ENCODE measurements around the gene ATG13.

DNA sequence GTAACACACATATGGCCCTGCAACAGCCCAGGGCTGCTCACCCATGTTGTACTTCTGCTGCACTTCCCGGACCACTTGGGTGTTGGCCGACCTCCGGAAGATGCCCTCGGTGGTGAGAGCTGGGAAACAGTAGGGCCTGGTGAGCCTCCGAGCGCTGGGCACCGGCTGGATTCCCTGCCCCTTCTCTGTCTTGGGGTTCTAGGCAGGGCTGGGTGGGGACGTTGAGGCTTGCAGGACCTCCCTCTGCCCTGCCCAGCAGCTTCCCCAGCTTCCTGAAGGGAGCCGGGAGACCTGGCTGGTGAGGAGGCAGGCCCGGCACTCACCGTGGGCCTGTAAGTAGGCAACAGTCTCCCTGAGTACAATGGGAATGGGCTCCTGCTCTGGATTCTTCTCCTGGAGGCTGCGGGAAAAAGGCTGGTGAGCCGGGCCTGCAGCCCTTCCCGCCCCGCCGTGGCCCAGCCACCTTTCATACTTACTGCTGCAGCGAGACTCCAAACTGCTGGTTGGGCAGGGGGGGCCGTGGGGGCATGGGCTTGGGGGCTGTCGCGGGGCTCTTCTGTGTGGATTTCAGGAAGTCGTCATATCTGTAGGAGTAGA is 62.9 kb downstream of the ATG13 start:
- TF ChIP-seq, protein P1, sequence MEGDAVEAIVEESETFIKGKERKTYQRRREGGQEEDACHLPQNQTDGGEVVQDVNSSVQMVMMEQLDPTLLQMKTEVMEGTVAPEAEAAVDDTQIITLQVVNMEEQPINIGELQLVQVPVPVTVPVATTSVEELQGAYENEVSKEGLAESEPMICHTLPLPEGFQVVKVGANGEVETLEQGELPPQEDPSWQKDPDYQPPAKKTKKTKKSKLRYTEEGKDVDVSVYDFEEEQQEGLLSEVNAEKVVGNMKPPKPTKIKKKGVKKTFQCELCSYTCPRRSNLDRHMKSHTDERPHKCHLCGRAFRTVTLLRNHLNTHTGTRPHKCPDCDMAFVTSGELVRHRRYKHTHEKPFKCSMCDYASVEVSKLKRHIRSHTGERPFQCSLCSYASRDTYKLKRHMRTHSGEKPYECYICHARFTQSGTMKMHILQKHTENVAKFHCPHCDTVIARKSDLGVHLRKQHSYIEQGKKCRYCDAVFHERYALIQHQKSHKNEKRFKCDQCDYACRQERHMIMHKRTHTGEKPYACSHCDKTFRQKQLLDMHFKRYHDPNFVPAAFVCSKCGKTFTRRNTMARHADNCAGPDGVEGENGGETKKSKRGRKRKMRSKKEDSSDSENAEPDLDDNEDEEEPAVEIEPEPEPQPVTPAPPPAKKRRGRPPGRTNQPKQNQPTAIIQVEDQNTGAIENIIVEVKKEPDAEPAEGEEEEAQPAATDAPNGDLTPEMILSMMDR (IDR thresholded peaks at IDR 0.05): no peak
- TF ChIP-seq POLR2A (IDR thresholded peaks at IDR 0.05): no peak

Measured in ovary (tissue), 3 donors.